GM13976 (cell line): Measurements from ENCODE around the gene ANKHD1.
"Not testable (repeated sequence)": the region's sequence is repeated elsewhere in the genome, so short reads cannot be mapped to it uniquely, and the experiment has no call there.

Experiments used
- DNase-seq: peaks from one replicate; pipeline ENCODE4 v3.0.0; 2012; ENCODE audit warnings: low spot score
- CTCF ChIP-seq: IDR thresholded peaks from 2 replicates; pipeline ENCODE4 v1.5.1; 2012; ENCODE audit warnings: borderline replicate concordance, mild to moderate bottlenecking; ENCODE audit not compliant: insufficient read depth; ENCODE audit errors: extremely low read depth, missing control alignments, control extremely low read depth
- in situ Hi-C: fragments of 300-500 bp; cut with MboI; formaldehyde crosslinking; loops from one replicate; pipeline ENCODE4 v1.12.0; 2022; ENCODE audit warnings: low sequenced_read_pairs, mixed read lengths, inconsistent platforms; ENCODE audit not compliant: unreplicated experiment

ANKHD1 gene

DNA sequence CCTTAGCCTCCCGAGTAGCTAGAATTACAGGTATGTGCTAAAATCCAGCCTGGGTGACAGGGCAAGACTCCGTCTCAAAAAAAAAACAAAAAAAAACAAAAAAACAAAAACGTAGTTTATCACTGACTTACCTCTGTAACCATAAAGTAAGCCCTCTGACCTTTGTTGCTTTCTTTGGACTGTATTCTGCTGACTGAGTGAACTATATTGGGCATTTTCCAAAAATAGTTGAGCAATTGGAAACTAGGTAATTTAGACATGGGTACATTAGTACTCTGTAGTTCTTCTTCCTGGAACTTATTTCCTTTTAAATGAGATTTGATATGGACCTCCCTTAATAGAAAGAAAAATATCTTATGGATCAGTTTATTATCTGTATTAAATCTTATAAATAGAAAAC lies 66.6 kb downstream of the ANKHD1 start:
- no peak for DNase-seq
- in situ Hi-C loops = no loop called here
- TF ChIP-seq CTCF = no peak

DNA sequence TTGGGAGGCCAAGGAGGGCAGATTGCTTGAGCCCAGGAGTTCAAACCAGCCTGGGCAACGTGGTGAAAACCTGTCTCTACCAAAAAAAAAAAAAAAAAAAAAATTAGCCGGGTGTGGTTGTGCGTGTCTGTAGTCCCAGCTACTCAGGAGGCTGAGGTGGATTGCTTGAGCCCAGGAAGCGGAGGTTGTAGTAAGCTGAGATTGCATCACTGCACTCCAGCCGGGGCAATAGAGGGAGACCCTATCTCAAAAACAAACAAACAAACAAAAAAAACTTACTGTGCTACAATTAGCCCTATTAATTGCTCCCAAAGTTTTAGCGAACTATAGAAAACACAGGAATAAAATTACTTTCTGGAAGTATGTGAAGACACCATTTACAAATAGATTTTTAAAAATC lies 67.6 kb downstream of the ANKHD1 start:
- no peak for TF ChIP-seq CTCF
- DNase-seq = no peak
- in situ Hi-C loops = no loop called here

DNA sequence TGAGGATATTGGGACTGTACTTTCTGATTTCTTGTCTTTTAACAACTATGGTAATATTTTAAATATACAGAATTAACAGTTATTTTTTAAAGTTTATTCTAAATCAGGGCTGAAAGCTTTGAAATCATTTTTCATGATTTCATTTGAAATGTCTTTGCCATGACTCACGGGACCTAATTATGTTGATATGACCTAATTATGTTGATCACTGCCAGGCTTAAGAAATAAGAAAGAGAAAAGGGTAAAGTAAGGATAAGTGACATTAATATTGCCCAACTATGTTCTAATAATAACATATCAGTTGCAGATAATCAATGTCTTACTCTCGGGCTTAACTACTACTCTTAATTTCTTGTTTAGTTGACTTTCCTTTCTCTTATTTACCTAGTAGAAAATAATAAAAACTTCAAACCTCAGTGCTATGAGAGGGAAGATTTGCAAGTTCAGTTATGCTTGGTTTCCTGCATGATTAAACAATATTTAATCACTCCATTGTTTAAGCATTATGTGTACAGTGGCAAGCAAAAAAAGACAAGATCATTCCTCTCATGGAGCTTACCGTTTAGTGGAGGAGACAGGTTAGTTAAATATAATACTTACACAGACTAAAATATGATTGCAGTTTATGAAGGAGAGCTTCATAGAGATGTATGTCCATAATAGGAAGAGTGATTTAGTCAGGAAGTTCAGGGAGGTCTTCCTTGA lies 78.8 kb downstream of the ANKHD1 start:
- in situ Hi-C loops = no loop called here
- no peak for TF ChIP-seq CTCF

DNA sequence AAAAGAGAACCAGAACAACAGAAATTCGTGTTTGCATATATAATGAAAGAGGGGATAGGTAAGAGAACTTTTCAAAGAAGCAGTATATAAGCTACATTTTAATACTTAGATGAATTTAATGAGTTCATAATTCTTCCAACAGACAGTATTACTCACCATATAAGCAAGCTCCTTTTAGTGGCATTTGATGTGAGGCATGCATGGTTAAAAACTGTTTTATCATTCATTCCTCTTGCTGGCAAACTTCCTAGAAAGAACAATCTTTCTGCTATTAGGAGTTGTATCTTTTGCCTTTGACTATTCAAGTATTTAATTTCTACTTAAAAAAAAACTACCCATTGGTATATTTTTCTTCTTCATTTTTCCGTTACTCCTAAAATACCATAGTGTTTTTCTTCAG lies 80.1 kb downstream of the ANKHD1 start:
- TF ChIP-seq CTCF = no peak
- in situ Hi-C loops = no loop called here
- no peak for DNase-seq

More for the DNA sequence above, 78.8 kb downstream of the ANKHD1 start:
- no peak for DNase-seq

GRCh38 chr5:140483055-140483454 lies 81.4 kb downstream of the ANKHD1 start:
- in situ Hi-C loops = no loop called here
- DNase-seq = no peak
- TF ChIP-seq CTCF = no peak

- in situ Hi-C loops, DNase-seq: not testable (repeated sequence)
Observed at GRCh38 chr5:140488141-140488540, 86.5 kb downstream of the ANKHD1 start.

DNA sequence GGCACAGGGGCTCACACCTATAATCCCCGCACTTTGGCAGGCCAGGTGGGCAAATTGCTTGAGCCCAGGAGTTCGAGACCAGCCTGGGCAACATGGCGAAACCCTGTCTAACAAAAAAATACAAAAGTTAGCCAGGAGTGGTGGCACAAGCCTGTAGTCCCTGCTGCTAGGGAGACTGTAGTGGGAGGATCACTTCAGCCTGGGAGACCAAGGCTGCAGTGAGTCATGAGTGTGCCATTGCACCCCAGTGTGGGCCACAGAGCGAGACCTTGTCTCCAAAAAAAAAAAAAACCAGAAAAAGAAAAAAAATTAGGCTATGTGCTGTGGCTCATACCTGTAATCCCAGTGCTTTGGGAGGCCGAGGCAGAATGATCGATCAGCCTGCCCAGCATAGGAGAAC lies 87.3 kb downstream of the ANKHD1 start:
- no peak for TF ChIP-seq CTCF
- in situ Hi-C loops = no loop called here

More for the DNA sequence above, 87.3 kb downstream of the ANKHD1 start:
- DNase-seq = no peak
